SIG-M5 (cell line): ENCODE results near the gene FGF18.

Experiments
- DNase-seq: peaks from one replicate; lab custom pipeline; 2025; lab: John Stamatoyannopoulos, UW

The FGF18 gene

GRCh38 chr5:171422902-171423663 is 3.6 kb downstream of the FGF18 start:
- no peak for DNase-seq

- no peak for DNase-seq
Observed at GRCh38 chr5:171424726-171425125, 5.3 kb downstream of the FGF18 start.

GRCh38 chr5:171425596-171426244 is 6.3 kb downstream of the FGF18 start:
- no peak for DNase-seq

GRCh38 chr5:171426266-171426665 is 6.8 kb downstream of the FGF18 start:
- no peak for DNase-seq

GRCh38 chr5:171426680-171427079 is 7.2 kb downstream of the FGF18 start:
- DNase-seq, result no peak

GRCh38 chr5:171427318-171428167 is 8.1 kb downstream of the FGF18 start:
- DNase-seq, result no peak

- no peak for DNase-seq
Observed at GRCh38 chr5:171428168-171428696, 8.8 kb downstream of the FGF18 start.

- no peak for DNase-seq
Observed at GRCh38 chr5:171428809-171429542, 9.5 kb downstream of the FGF18 start.

- DNase-seq, result no peak
Observed at GRCh38 chr5:171429543-171429910, 10.1 kb downstream of the FGF18 start.

- no peak for DNase-seq
Observed at GRCh38 chr5:171431251-171431777, 11.9 kb downstream of the FGF18 start.

GRCh38 chr5:171432076-171432475 is 12.6 kb downstream of the FGF18 start:
- no peak for DNase-seq

GRCh38 chr5:171432583-171433351 is 13.3 kb downstream of the FGF18 start:
- DNase-seq, result no peak

- DNase-seq, result no peak
Observed at GRCh38 chr5:171433352-171433698, 13.9 kb downstream of the FGF18 start.

- DNase-seq, result no peak
Observed at GRCh38 chr5:171433982-171434676, 14.7 kb downstream of the FGF18 start.

- no peak for DNase-seq
Observed at GRCh38 chr5:171434874-171435273, 15.4 kb downstream of the FGF18 start.

- no peak for DNase-seq
Observed at GRCh38 chr5:171435908-171436307, 16.5 kb downstream of the FGF18 start.

- DNase-seq, result no peak
Observed at GRCh38 chr5:171436804-171437285, 17.4 kb downstream of the FGF18 start.

GRCh38 chr5:171437286-171437821 is 17.9 kb downstream of the FGF18 start:
- no peak for DNase-seq

- no peak for DNase-seq
Observed at GRCh38 chr5:171438738-171439137, 19.3 kb downstream of the FGF18 start.

GRCh38 chr5:171441246-171441791 is 21.9 kb downstream of the FGF18 start:
- no peak for DNase-seq
